Measurements from ENCODE around the gene ASPDH.

- TF ChIP-seq CTCF (IDR thresholded peaks at IDR 0.05) (no peak), ZFX (IDR thresholded peaks at IDR 0.05; ENCODE audit: borderline replicate concordance) (no peak)
Observed at GRCh38 chr19:50516964-50517703, 3.4 kb upstream of the ASPDH start.

Data from 22Rv1 (cell line).